ENCODE results near the gene C6orf15.

DNA sequence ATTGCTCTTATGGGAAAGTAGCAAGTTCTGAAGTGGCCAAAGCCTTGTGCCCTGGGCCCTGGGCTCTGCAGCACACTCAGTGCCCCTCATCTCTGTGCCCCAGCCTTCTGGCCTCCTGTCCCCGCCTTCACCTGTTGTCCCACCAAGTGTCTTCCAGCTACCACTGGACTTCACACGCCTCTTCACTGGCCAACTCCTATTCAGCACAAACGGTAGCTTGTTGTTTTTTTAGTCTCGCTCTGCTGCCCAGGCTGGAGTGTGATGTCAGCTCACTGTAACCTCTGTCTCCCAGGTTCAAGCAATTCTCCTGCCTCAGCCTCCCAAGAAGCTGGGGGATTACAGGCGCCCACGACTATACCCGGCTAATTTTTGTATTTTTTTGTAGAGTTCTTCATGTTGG is 40.4 kb upstream of the C6orf15 start:
- TF ChIP-seq, protein P1, sequence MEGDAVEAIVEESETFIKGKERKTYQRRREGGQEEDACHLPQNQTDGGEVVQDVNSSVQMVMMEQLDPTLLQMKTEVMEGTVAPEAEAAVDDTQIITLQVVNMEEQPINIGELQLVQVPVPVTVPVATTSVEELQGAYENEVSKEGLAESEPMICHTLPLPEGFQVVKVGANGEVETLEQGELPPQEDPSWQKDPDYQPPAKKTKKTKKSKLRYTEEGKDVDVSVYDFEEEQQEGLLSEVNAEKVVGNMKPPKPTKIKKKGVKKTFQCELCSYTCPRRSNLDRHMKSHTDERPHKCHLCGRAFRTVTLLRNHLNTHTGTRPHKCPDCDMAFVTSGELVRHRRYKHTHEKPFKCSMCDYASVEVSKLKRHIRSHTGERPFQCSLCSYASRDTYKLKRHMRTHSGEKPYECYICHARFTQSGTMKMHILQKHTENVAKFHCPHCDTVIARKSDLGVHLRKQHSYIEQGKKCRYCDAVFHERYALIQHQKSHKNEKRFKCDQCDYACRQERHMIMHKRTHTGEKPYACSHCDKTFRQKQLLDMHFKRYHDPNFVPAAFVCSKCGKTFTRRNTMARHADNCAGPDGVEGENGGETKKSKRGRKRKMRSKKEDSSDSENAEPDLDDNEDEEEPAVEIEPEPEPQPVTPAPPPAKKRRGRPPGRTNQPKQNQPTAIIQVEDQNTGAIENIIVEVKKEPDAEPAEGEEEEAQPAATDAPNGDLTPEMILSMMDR (conservative IDR thresholded peaks at IDR 0.05; ENCODE audit: low read depth, low read length), result no peak
- TF ChIP-seq EZH2phosphoT487 (IDR thresholded peaks at IDR 0.05; ENCODE audit: borderline replicate concordance, low read length) (no peak), EZH2 (IDR thresholded peaks at IDR 0.05; ENCODE audit: low read length, unreplicated experiment) (no peak)

All from PC-3 (cell line).